HG03432 (cell line): ENCODE measurements around the gene NAA16.
"Not testable (repeated sequence)": the region's sequence is repeated elsewhere in the genome, so short reads cannot be mapped to it uniquely, and the experiment has no call there.

Experiments
- ATAC-seq: cut with Tn5 transposase; IDR thresholded peaks from one replicate; pipeline ENCODE4 v1.9.1; 2021; ENCODE audit warnings: mild to moderate bottlenecking, moderate library complexity; ENCODE audit not compliant: unreplicated experiment

NAA16 gene

GRCh38 chr13:41310963-41311405 is at the start of gene NAA16:
Gene NAA16, plus strand, starts transcription at chr13:41311267. Its CDS starts 262 bp downstream, at chr13:41311529.
- ATAC-seq: peak; percentile 84

- peak; percentile 97 for ATAC-seq
Measured at GRCh38 chr13:41263261-41263971, 47.7 kb upstream of the NAA16 start, which contains the start of gene MTRF1. Gene MTRF1, minus strand, starts transcription at chr13:41263576. Its CDS starts 2,669 bp downstream, at chr13:41260907.

- no peak for ATAC-seq
Measured at GRCh38 chr13:41267106-41267505, 44.0 kb upstream of the NAA16 start.

- no peak for ATAC-seq
Measured at GRCh38 chr13:41268764-41269163, 42.3 kb upstream of the NAA16 start.

GRCh38 chr13:41271456-41272285 is 39.4 kb upstream of the NAA16 start:
- ATAC-seq: no peak

- no peak for ATAC-seq
Measured at GRCh38 chr13:41273831-41274441, 37.1 kb upstream of the NAA16 start.

GRCh38 chr13:41274881-41275280 is 36.2 kb upstream of the NAA16 start:
- no peak for ATAC-seq

GRCh38 chr13:41276824-41277223 is 34.2 kb upstream of the NAA16 start:
- no peak for ATAC-seq

- ATAC-seq: not testable (repeated sequence)
Measured at GRCh38 chr13:41279156-41279555, 31.9 kb upstream of the NAA16 start.

GRCh38 chr13:41282129-41282571 is 28.9 kb upstream of the NAA16 start:
- no peak for ATAC-seq

GRCh38 chr13:41284512-41285288 is 26.4 kb upstream of the NAA16 start:
- no peak for ATAC-seq

- no peak for ATAC-seq
Measured at GRCh38 chr13:41286370-41286769, 24.7 kb upstream of the NAA16 start.

GRCh38 chr13:41289463-41289881 is 21.6 kb upstream of the NAA16 start:
- no peak for ATAC-seq

- no peak for ATAC-seq
Measured at GRCh38 chr13:41291246-41291645, 19.8 kb upstream of the NAA16 start.

GRCh38 chr13:41293272-41293671 is 17.8 kb upstream of the NAA16 start:
- ATAC-seq: no peak

GRCh38 chr13:41294914-41295313 is 16.2 kb upstream of the NAA16 start:
- ATAC-seq: no peak

- no peak for ATAC-seq
Measured at GRCh38 chr13:41295973-41296372, 15.1 kb upstream of the NAA16 start.

GRCh38 chr13:41296879-41297646 is 14.0 kb upstream of the NAA16 start:
- ATAC-seq: no peak

- ATAC-seq: no peak
Measured at GRCh38 chr13:41299316-41300094, 11.6 kb upstream of the NAA16 start.
